HEK293 (cell line): ENCODE data around the gene CPHXL.

Experiments
- CTCF ChIP-seq: fragments of 450-650 bp; formaldehyde crosslinking; IDR thresholded peaks from 2 replicates; pipeline ENCODE4 v1.5.1; 2016; ENCODE audit warnings: missing biosample characterization, missing genetic modification characterization
- GLI4 ChIP-seq: fragments of 450-650 bp; formaldehyde crosslinking; IDR thresholded peaks from 2 replicates; pipeline ENCODE4 v1.5.1; 2016; ENCODE audit warnings: missing biosample characterization, missing genetic modification characterization
- KLF10 ChIP-seq: fragments of 450-650 bp; IDR thresholded peaks from 2 replicates; pipeline ENCODE4 v1.5.1; 2018; ENCODE audit warnings: missing biosample characterization, mild to moderate bottlenecking, missing genetic modification characterization
- YY1 ChIP-seq: fragments of 450-650 bp; formaldehyde crosslinking; IDR thresholded peaks from 2 replicates; pipeline ENCODE4 v1.5.1; 2018; ENCODE audit warnings: missing biosample characterization, missing genetic modification characterization
- ZBTB44 ChIP-seq: fragments of 450-650 bp; IDR thresholded peaks from 2 replicates; pipeline ENCODE4 v1.5.1; 2018; ENCODE audit warnings: missing biosample characterization, mild to moderate bottlenecking, missing genetic modification characterization
- ZBTB8A ChIP-seq: fragments of 450-650 bp; formaldehyde crosslinking; IDR thresholded peaks from 2 replicates; pipeline ENCODE4 v1.5.1; 2016; ENCODE audit warnings: missing biosample characterization, missing genetic modification characterization
- ZNF266 ChIP-seq: fragments of 450-650 bp; formaldehyde crosslinking; IDR thresholded peaks from 2 replicates; pipeline ENCODE4 v1.5.1; 2016; ENCODE audit warnings: missing biosample characterization, missing genetic modification characterization, low read depth
- ZNF423 ChIP-seq: fragments of 450-650 bp; formaldehyde crosslinking; IDR thresholded peaks from 2 replicates; pipeline ENCODE4 v1.5.1; 2016; ENCODE audit warnings: missing biosample characterization, missing genetic modification characterization
- ZNF449 ChIP-seq: fragments of 450-650 bp; formaldehyde crosslinking; IDR thresholded peaks from 2 replicates; pipeline ENCODE4 v1.5.1; 2017; ENCODE audit warnings: missing biosample characterization, mild to moderate bottlenecking, missing genetic modification characterization, moderate library complexity
- ZNF623 ChIP-seq: fragments of 450-650 bp; formaldehyde crosslinking; IDR thresholded peaks from 2 replicates; pipeline ENCODE4 v1.5.1; 2016; ENCODE audit warnings: missing biosample characterization, missing genetic modification characterization

GRCh38 chr16:75697571-75697970, 28.7 kb downstream of the CPHXL start:
- no peak for TF ChIP-seq ZNF623 (tag by site-specific recombination)
- no peak for TF ChIP-seq KLF10 (tag by site-specific recombination)
- TF ChIP-seq YY1 (tag by site-specific recombination), result no peak
- TF ChIP-seq ZNF449 (tag by site-specific recombination), result no peak
- TF ChIP-seq ZBTB44 (tag by site-specific recombination), result no peak
- no peak for TF ChIP-seq ZNF266 (tag by site-specific recombination)
- TF ChIP-seq GLI4 (tag by site-specific recombination), result no peak
- no peak for TF ChIP-seq CTCF (tag by site-specific recombination)
- TF ChIP-seq ZBTB8A (tag by site-specific recombination), result no peak
- no peak for TF ChIP-seq ZNF423 (tag by site-specific recombination)
